Measurements from ENCODE around the gene DYNC2H1.

The DYNC2H1 gene, protein sequence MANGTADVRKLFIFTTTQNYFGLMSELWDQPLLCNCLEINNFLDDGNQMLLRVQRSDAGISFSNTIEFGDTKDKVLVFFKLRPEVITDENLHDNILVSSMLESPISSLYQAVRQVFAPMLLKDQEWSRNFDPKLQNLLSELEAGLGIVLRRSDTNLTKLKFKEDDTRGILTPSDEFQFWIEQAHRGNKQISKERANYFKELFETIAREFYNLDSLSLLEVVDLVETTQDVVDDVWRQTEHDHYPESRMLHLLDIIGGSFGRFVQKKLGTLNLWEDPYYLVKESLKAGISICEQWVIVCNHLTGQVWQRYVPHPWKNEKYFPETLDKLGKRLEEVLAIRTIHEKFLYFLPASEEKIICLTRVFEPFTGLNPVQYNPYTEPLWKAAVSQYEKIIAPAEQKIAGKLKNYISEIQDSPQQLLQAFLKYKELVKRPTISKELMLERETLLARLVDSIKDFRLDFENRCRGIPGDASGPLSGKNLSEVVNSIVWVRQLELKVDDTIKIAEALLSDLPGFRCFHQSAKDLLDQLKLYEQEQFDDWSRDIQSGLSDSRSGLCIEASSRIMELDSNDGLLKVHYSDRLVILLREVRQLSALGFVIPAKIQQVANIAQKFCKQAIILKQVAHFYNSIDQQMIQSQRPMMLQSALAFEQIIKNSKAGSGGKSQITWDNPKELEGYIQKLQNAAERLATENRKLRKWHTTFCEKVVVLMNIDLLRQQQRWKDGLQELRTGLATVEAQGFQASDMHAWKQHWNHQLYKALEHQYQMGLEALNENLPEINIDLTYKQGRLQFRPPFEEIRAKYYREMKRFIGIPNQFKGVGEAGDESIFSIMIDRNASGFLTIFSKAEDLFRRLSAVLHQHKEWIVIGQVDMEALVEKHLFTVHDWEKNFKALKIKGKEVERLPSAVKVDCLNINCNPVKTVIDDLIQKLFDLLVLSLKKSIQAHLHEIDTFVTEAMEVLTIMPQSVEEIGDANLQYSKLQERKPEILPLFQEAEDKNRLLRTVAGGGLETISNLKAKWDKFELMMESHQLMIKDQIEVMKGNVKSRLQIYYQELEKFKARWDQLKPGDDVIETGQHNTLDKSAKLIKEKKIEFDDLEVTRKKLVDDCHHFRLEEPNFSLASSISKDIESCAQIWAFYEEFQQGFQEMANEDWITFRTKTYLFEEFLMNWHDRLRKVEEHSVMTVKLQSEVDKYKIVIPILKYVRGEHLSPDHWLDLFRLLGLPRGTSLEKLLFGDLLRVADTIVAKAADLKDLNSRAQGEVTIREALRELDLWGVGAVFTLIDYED (N-terminal part only)

DNA sequence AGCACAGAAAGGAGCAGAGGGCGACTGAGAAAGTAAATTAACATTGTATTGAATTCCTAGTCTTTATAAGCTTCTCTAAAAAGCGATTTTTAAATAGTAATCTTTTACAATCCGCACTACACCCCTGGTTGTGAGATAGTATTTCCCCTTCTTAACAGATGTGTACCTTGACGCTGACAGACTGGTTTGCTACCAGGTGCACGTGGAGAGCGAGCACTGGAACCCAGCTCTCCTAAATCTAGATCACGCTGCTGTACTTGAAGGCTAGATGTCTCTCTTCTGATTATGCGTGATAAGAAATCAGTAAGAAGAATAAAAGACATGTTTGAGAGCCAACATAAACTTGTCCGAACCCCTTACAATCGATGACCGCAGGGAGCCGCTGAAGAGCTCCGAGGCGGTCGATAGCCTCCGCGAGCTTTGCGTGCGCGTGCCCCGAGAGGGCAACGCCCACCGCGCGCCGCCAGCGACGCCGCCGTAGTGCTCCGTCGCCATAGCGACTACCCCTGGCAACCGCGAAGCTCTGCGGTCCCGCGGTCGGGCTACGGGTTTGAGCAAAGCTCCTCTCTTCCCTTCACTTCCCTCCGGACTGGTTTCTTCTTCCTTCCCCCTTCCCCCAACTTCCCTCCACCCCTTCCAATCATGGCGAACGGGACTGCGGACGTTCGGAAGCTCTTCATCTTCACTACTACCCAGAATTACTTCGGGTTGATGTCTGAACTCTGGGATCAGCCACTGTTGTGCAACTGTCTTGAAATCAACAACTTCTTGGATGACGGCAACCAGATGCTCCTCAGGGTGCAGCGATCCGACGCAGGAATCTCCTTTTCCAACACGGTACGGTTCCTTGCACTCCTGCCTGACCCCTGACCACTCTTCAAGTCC, at the start of gene DYNC2H1:
DYNC2H1 (plus strand) TSS at position 494 of the 885 bp plus-strand sequence; CDS start at position 643, 149 bp downstream.
- DNase-seq: peak; percentile 86 to 89

DNA sequence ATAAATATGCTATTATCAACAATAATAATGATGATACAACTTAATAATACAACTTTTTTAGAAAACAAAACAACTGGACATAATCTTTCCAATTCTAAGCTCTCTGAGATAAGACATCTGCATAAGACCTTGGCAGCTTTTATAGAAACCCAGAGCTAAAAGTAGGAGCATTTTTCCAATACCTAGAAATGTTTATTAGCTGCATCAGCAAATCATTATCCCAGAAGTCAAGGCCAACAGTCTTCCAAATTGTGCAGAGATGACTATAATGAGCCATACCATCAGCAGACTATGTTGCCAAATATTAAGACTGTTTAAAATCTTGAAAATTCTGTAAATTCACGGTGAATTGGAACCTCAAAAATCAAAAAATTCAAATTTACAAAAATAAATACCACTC, 47.6 kb upstream of the DYNC2H1 start:
- no peak for DNase-seq

DNA sequence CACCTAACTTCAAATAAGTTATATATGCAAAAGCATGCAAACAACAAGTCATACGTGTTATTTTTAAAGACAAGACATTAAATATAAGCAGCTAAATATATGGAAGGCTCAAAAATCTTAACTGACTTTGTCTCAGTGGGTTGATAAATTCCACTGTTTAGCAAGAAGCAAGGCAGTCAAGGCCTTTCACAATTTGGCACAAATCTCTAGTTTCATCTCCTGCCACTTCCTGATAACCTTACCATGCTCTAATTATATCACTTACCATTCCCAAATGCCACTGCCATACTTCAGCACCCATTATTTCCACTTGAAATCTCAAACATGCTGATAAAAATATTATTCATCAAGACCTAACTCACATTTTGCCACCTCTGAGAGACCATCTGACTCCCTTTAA, 42.1 kb upstream of the DYNC2H1 start:
- DNase-seq: no peak

DNA sequence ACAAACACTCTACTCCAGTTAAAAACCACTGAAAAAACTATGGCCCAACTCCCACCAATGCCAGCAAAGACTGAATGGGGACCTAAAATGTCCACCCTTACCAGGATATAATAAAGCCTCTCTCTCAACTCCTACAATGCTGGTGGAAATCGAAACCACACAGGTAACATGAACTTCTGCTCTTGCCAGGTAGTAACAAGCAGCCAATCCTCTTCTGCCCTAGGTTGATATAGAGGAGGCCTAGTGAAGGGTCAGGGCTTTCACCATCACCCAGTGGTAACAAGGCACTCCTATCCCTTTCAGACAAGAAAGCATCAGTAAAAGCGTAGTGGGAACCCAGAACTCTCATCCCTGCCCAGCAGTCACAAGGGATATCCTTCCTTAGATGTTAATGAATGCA, 39.9 kb upstream of the DYNC2H1 start:
- peak in 1 of 2 donors; percentile 20 for DNase-seq

DNA sequence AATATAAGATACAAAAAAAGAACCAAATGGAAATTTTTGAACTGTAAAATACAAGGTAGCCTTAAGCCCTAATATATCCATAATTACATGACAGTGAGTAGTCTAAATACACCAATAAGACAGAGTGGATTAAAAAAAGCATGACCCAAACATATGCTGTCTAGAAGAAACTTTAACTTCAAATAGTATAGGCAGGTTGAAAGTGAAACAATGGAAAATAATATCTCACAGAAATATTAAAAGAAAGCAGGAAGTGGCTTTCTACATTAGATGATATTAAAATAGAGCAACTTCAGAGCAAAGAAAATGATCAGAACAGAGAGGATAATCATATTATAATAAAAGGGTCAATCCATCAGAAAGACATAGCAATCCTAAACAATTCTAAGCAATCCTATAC, 39.1 kb upstream of the DYNC2H1 start:
- DNase-seq: peak in 1 of 2 donors; percentile 28

DNA sequence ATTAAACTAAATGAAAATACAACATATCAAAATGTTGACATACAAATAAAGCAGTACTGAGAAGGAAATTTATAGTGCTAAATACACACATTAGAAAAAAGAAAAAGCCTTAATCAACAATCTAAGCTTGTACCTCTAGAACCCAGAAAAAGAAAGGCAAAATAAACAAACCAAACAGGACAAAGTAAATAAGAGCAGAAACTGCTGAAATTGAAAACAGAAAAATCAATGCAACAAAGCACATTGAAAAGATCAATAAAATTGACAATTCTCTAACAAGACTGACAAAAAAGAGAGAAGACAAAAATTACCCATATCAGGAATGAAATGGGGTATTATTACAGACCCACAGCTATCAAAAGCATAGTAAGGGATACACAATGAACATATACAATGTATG, 38.2 kb upstream of the DYNC2H1 start:
- DNase-seq: no peak

DNA sequence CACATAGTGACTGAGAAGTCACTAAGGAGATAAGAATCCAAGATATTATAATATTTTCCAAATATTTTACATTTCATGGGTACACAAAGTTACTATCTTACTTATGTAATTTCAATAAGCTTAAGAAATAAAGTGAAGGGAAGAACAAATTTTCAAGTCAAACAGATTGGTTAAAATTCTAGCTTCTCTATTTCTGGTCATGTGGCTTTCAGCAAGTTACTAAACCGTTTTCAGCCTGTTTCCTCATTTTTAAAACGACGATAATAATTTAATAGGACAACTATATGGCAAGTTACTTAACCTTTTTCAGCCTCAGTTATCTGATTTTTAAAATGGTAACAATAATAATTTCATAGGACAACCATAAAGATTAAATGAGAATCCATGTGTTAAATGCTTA, 32.9 kb upstream of the DYNC2H1 start:
- no peak for DNase-seq

DNA sequence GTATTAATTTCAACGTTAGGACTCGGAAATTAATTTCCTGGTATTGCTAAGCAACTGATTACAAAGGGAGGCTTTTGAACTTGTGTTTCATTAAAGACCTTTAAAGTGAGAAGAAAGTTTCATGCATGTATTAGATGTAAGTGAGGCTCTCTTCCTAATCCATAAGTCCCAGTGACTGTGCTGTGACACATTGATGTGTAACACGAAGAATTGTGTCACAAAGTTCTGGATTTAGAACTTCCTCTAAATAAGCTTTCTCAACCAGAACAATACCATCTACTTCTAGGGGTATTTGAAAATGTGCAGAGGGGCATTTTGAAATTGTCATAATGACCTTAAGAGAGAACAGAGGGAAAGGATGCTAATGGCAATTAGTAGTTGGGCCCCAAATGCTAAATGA, 31.7 kb upstream of the DYNC2H1 start:
- no peak for DNase-seq

DNA sequence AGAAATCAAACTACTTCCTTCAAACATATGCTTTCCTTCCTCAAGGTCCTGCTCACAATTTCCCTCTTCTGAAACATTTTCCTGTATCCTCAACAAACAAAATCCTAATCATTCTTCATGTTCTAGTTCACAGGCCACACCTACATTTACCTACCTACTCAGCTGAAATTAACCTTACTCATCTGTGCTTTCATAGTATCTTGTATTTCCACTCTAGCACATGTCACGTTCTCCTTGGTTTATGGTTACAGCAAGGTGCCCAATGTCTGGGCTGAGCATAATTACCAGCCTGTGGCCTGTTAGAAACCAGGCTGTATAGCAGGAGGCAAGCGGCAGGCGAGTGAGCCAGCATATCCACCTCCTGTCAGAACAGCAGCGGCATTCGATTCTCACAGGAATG, 30.5 kb upstream of the DYNC2H1 start:
- DNase-seq: no peak

DNA sequence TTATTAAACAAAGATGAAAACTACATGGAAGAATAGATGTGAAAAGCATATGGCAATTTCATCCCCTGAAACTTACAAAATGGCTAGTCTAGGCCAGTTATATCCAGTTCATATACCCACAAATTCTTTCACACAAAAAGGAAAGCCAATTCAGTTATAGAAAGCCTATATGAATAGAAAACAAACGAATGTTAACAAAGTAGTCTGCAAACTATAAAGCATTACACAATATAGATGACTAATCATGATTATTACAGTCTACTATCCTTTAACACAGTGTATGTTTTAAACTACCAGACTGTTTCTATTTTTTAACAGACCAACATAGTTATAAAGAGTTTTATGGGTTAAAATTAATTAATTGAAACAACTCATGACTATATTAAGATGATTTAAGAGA, 29.4 kb upstream of the DYNC2H1 start:
- DNase-seq: no peak

DNA sequence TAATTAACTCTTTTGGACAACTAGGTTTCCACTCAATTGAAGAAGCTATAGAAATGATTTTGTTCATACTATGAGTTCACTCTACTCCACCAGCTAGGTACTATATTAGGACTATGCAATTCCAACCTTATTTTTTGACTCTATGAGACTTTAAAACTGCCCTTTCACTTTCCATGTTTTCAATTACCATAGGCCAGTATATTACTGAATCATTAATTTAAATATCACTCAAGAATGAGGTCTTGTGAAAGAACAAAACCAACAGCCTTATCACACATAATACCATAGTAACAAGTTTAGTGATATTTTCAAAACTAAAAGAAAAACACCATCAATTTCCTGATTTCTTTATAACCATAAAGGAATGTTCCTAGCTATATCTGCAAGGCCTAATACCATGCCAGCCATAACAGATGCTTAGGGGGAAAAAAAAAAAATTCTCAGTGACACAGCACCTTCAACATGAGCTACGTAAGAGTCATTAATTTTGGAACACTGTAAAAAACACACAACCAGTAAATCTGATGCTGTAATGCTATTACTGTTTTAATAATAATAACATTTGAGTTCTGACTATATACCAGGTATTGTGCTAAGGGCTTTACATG, 23.4 kb upstream of the DYNC2H1 start:
- DNase-seq: no peak

DNA sequence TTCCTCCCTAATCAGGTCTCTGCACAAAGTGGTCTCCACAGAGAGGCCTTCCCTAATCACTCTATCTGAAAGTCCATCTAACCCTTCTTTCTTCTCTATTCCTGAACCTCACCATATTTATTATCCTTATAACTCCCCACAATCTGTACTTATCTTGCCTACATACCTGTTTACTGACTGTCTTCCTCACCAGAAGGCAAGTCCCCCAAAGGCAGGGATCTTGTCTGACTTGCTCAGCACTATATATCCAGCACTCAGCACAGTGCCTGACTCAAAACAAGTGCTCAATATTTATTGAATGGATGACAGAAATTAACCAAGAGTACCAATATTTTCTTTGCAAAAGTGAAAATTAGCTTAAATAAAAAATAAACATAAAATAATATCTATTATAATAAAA, 22.8 kb upstream of the DYNC2H1 start:
- no peak for DNase-seq

DNA sequence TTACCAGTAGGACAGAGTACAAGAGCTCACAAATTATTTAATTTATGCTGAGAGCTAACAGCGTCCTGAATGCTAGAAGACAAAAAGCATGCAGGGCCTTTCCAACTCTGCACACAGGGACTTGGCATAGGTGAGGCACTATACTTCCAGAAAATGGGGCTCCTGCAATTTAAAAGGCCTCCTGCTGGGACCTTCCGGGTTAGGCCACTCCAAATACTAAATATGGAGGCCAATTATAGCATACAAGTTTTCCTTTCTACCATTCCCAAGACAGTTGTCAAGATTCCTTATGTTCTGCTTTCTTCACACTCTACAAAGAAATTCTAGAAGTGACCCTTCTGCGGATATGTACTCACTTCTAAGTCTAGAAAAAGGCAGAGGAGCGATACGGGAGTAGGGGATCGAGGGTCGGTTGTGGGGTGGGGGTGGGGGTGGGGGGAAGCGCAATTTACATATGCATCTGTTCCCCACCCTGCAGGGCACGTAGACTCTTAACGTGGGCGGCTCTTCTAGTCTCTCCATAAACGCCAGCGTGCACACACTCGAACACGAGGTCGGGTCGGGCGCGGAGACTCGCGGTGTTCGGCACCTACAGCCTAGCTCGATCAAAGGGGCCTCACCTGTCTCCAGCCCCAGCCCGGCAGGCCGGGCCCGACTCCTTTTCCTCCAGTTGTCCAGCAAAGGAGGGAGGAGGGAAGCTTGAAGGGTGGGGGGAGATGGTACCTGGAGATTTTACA, 18.0 kb upstream of the DYNC2H1 start:
- DNase-seq: peak in 1 of 2 donors; percentile 40

DNA sequence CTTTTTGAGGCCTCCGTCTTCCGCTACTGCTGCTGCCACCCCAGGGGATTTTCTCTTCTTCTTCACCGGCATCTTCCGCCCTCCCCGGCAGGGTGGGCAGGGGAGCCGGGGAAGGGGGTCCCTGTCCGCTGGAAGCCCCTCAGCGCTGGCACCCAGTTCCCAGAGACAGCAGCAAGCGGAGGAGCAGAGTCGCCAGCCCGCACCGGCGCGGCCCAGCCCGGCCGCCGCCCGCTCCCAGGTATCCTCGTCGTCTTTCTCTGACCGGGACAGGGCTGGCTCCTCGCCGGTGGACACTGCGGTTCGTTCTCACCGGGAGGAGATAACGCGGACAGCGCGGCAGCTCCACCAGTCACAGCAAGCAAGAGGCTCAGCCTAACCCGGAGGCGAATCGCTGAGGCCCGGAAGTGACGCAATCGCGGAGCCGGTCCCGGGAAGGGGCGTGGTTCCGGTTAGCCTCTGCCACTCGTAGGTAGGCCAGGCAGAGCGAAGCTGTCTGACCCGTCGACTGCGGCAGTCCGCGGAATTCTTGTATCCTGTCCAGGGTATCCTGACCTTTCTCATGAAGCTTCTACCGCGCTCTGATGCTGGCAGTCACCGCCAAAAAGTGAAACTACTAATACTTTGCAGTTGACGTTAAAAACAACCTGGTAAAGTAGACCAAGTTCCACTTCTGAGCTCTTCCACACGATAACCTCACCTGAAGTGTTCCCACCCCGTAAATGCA, 17.3 kb upstream of the DYNC2H1 start, which contains the start of gene DCUN1D5:
DCUN1D5 (minus strand) TSS at position 360 of the 724 bp plus-strand sequence; CDS start at position 72, 288 bp downstream.
- peak; percentile 94 to 95 for DNase-seq

DNA sequence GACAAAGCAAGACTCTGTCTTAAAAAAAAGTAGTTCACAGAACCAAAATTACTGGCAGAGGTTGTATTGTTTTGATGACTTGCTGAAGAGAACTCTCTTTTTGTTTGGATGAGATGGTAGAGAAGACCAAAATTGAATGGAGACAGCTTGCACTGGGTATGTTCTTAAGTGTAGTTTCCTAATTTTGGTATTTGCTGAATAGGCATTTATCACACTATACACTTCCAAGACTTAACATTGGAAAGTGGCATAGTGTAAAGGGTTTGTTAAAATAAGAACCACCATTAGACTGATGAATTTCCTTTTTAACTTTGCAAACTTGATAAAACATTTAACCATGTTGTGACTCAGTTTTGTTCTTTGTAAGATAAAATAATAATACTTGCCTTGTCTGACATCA, 11.9 kb upstream of the DYNC2H1 start:
- no peak for DNase-seq

DNA sequence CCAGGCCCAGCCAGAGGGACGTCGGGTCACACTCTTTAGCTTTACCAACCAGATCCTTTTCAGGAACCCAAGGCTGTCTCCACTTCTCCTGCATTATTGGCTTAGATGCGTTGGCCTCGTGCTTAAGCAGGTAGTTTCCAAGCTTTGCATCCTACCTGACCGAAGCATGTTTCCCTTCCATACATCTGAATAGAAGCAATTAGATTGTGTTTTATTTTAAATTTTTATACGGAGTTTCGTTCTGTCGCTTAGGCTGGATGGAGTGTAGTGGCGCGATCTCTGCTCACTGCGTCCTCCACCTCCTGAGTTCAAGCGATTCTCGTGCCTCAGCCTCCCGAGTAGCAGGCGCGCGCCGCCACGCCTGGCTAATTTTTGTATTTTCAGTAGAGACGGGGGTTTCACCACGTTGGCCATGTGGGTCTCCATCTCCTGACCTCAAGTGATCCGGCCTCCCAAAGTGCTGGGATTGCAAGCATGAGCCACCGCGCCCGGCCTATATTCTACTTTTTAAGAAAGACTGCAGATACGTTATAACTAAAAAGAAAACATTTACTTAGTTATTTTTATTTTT, 677 bp downstream of the DYNC2H1 start:
- DNase-seq: peak in 1 of 2 donors; percentile 3

DNA sequence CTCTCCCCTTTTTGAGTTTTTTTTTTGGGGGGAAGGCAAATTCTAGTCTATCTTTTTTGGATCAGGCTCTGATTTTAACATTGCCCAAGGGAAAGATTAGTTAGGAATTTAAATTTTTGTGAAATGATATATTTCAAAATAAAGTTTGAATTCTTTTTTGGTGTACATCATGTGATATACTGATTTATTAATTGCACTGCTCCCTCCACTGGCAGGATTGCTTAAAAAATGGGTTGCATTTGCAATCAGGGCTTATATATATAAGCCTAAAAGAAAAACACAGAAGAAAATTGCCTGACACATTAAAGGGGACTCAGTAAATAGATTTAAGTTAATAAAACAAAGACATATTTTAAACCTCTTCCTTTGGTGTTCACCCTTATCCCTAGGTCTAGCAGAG, 1.2 kb downstream of the DYNC2H1 start:
- peak in 1 of 2 donors; percentile 15 for DNase-seq

DNA sequence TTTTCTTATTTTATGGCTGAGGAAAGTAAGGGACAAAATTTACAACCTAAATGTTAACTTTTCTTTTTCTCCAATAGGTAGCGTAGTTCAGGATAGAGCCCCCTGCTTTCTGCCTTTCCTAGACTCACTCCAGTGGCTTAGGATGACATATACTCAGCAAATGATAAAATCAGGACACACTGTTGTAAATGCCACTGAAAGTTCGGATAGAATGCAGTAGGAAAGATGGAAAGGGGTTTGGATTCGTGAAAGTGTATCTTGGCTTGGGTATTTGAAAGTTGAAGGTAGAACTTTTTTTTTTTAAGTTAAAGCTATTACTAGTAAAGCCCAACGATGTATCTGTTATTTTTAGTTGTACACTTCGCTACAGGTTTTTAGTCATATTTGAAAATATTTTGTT, 2.2 kb downstream of the DYNC2H1 start:
- DNase-seq: no peak

DNA sequence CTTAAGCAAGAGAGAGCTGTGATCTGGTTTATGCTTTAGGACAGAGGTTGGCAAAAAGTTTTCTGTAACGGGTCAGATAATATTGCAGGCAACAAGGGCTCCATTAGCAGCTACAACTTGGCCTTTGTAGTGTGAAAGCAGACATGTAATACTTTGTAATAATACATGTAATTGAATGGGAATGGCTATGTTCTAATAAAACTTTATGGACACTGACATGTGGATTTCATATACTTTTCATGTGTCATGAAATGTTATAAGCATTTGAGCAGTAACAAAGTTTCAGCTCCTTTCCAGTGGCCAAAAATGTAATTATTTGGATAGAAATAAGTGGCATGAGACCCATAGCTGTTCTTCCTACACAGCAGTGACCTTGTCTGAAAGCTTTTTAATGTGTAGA, 3.1 kb downstream of the DYNC2H1 start:
- DNase-seq: no peak

DNA sequence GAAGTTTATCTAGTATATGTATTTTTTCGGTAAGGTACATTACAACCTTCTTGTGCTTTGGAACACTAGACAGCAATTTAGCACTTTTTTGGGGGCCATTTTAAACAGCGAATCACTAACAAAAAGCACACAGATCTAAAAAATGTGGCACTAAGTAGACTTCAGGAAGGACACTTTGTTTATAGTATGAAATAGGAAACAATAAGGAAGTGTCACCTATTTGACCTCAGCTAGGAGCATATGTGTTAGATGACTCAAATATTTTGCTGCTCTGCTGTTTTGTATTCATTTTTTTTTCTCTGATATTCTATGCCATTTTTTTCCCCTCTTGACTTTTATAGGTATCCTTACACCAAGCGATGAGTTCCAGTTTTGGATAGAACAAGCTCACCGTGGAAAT, 5.6 kb downstream of the DYNC2H1 start:
- no peak for DNase-seq

Measured in CD4-positive, alpha-beta T cell treated with Interferon alpha-2 for 1 hour (primary cell).